ENCODE measurements around the gene KASH5.

Gene KASH5

DNA sequence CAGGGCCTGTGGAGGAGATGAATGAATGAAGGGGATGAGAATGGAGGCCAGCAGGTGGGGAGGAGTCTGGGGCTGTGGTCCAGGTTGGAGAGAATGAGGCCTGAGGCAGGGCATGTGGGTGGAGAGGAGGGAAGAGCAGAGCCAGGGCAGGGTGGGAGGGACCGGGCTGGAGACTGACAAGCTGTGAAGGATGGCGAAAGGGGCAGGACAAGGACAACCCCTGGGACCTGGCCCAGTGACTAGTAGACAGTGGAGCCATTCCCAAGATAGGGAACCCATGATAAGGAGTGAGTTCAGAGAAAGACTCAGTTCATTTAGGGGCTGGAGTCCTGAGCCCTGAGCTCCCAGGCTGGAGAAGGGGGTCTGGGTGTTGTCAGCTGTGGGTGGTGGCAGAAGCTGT, 32.2 kb downstream of the KASH5 start:
- in situ Hi-C loops (cut with MboI; ENCODE audit: low sequenced_read_pairs): no loop called here

DNA sequence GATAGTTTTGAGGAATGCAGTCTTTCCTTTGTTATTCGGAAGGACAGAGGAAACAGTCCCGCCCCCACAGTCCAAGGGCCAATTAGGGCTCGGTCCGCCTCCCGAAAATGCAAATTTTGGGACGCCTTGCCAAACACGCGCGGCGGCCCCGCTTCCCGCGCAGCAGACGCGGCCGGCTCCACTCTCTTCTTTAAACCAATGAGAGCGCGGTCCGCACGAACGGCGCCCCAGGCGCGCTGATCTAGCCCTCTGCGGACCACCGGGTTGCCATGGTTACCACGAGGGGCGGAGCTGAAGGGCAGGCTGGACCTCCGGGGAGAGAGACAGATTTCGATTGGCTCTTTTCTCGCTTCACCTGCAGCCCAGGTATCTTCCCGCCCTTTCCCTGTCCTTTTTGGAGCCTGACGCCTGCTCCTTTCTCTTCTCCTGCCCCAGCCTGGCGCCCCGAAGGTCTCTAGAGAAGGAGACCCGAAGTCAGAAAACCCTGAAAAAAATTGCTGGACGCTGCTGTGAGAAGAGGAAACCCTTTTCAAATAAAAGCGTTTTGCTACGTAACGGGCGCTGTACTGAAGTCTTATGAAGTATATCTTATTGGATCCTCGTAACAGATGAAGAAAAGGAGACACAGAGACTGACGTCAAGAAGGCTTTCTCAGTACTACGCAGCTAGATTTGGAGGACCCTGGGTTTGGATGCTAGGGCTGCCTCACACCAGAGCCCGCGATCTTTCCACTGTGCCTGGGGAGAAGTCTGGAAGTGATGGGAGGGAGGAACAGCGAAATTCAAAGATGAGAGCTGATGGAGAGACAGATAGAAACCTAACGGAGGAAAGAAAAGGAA, 33.2 kb downstream of the KASH5 start:
- in situ Hi-C loops (cut with MboI; ENCODE audit: low sequenced_read_pairs): no loop called here

GRCh38 chr19:49421878-49422202, 33.8 kb downstream of the KASH5 start:
- in situ Hi-C loops (cut with MboI; ENCODE audit: low sequenced_read_pairs): no loop called here

DNA sequence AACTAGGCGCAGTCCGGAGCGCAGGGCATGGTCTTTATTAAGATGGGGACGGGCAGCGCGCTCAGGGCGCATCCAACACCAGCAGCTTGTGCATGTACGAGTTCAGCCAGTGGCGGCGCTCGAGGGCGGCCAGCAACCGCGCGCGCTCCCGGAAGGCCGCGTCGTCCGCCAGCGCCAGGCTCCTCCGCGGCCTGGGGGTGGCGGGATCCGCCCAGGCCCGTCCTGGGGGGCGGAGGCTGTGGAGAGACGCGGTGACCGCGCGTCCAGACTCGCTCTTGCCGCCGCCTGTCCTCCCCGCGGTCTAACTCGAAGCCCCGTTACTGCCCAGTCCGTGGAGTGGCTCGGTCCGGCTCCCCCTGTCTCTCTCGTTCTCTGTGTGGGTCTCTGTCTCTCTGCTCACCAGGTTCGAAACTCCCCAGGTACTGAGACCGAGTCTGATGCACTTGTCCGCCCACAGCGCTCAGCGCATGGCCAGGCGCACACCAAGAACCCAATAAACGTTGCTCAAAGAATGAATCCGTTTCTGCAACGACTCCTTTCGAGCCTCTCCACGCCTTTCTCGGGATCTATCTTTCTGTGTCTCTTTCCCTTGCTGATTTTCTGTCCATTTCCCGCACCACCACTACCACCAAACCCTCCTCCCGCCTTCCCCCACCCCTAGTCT, 34.5 kb downstream of the KASH5 start:
- in situ Hi-C loops (cut with MboI; ENCODE audit: low sequenced_read_pairs): no loop called here

- in situ Hi-C loops (cut with MboI; ENCODE audit: low sequenced_read_pairs): no loop called here
Measured at GRCh38 chr19:49423071-49423984, 35.3 kb downstream of the KASH5 start, which contains the start of gene PTH2. Gene PTH2, minus strand, starts transcription at chr19:49423441. Its CDS starts 102 bp downstream, at chr19:49423339.

GRCh38 chr19:49423985-49424303, 35.9 kb downstream of the KASH5 start:
- in situ Hi-C loops (cut with MboI; ENCODE audit: low sequenced_read_pairs): no loop called here

GRCh38 chr19:49425178-49425577, 37.1 kb downstream of the KASH5 start, which contains the start of gene GFY:
Gene GFY, plus strand, starts transcription at chr19:49425388. Its CDS starts 1,043 bp downstream, at chr19:49426431.
- in situ Hi-C loops (cut with MboI; ENCODE audit: low sequenced_read_pairs): loop anchor here (5.0 kb wide), 1 partner anchor 33 kb away; no protein-coding TSS in a partner anchor

DNA sequence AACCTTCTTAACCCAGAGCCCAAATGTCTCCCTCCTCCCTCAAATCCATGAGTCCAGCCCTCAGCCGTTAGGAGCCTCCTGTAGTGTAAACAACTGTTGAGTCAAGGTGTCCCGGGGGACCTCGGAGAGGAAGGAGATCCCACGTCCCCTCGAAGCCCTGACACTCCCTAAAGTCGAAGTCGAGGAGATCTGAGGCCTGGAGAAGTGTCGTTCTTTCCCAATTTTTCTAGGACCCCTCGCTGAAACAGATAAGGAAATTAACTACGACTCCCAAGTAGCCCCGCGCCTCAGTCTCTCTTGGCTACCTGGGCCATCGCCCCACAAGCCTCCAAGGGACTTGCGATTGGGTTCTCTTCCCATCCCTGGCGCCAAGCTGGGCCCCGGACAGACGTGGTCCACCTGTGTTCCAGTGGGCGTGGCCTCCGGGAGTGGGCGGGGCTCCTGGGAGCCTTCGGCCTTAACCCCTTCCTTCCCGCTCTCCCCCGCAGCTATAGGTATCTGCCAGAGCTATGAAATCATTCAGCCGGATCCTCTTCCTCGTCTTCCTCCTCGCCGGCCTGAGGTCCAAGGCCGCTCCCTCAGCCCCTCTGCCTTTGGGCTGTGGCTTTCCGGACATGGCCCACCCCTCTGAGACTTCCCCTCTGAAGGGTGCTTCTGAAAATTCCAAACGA, 38.0 kb downstream of the KASH5 start:
- in situ Hi-C loops (cut with MboI; ENCODE audit: low sequenced_read_pairs): loop anchor here (5.0 kb wide), 1 partner anchor 34 kb away; no protein-coding TSS in a partner anchor

DNA sequence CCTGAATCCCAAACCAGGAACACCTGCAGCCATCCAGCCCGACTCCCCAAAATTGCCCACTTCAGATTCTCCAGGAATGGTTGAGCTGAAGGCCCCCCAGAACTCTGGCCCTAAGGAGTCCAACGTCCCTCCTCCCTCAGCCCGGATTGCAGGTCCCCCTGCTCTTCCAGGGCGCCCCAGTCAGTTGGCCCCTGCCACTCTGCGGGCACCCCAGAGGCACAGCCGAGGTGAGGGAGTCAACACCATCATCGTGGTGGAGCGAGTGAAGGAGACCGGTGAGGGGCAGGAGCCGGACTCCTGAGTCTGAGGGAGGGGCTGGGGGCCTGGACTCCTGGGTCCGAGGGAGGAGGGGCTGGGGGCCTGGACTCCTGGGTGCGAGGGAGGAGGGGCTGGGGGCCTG, 39.3 kb downstream of the KASH5 start:
- in situ Hi-C loops (cut with MboI; ENCODE audit: low sequenced_read_pairs): loop anchor here (5.0 kb wide), 1 partner anchor 35 kb away; no protein-coding TSS in a partner anchor

GRCh38 chr19:49427855-49428546, 40.0 kb downstream of the KASH5 start:
- in situ Hi-C loops (cut with MboI; ENCODE audit: low sequenced_read_pairs): loop anchor here (5.0 kb wide), 1 partner anchor 36 kb away; no protein-coding TSS in a partner anchor

DNA sequence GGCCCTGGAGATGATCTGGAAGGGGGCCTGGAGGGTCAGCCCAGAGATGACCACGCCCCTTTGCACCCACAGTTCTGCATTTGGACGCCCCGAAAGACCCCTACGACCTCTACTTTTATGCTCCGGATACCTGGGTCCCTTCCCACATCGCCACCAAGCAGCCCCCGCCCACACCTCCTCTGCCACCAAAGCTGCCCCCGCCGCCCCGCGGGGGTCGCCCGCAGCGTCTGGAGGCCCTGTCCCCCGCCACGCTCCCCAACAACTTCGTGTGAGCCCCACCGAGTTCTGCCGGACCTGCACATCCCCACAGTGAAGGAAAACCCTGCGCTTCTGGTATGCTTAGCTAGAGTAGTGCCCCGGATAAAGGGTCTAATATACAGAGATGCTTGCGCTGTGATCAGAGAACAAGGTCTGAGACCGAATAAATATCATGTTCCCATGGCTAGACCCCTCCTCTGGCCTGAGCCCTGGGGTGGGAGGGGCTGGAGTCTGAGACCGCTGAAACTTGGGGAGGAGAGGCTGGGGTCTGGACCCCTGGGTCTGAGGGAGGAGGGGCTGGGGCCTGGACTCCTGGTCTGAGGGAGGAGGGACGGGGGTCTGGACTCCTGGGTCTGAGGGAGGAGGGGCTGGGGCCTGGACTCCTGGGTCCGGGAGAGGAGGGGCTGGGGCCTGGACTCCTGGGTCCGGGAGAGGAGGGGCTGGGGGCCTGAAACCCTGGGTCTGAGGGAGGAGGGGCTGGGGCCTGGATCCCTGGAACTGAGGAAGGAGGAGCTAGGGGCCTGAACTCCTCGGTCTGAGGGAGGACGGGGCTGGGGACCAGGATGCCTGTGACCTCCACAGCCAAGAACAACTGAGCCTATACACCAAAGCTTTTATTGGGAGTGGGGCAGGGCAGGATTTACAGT, 40.8 kb downstream of the KASH5 start:
- in situ Hi-C loops (cut with MboI; ENCODE audit: low sequenced_read_pairs): loop anchor here (5.0 kb wide), 1 partner anchor 36 kb away; no protein-coding TSS in a partner anchor

DNA sequence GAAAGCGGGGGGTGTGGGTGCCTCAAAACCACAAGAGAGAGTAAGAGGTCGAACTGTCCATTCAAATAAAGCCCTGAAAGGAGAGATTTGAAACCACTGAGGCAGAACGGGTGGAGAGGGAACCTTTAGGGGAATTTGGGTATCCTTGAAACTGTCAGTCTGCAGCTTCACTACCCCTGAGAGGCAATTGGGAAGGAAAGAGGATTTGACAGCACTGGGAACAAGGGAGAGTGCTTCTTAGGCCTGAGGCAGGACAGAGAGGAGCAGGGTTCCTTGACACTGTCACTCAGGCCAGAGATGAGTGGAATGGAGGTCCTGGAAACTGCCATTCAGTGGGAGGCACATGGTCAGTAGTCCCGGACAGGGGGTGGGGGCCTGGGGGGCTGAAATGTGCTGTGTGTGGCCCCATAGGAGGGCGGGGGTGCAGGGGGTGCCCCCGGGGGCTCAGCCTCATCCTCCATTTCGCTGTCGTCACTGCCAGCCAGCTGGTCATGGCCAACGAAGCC, 42.2 kb downstream of the KASH5 start:
- in situ Hi-C loops (cut with MboI; ENCODE audit: low sequenced_read_pairs): no loop called here

DNA sequence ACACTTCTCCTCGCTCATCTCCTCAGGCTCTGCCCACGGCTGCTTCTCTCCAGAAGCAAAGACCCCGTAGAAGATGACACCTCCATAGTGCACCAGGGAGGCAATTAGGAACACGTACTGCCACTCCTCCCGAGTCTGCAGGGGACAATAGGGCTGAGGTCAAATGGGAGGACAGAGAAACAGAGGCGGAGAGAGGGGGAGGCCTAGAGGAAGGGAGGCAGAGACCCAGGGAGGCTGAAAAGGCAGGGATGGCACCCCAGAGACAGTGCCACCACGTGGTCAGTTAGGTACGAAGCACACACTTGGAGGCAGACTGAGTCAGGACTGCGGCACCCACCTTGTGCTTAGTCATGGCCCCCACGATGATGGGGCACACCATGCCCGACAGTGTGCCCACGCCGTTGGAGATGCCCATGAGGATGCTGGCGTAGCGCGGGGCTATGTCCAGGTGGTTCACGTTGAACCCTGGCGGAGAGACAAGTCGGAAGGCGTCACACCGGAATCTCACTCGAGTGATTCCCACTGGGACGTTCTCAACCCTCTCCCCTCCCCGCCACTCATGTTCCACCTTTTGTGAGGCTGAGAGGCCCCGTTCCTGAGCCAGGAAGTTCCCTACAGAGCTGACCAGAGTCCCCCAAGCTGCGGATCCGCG, 42.8 kb downstream of the KASH5 start:
- in situ Hi-C loops (cut with MboI; ENCODE audit: low sequenced_read_pairs): no loop called here

DNA sequence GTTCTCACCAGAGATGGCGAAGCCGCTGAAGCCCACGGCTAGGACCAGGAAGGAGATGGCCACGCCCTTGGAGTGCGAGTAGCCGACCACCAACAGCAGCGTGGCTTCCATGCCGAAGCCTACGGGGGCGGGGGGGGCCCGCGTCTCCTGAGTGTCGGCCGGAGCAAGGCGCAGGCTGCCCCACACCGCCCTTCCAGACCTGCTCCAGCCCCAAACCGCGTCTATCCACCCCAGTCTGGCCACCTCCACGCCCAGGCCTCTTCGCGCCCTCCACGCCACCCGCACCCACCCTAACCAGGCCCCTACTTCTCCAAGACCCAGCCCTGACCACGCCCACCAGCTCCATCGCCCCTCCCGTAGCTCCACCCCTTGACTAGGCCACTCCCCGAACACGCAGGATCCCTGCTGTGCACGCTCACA, 43.3 kb downstream of the KASH5 start:
- in situ Hi-C loops (cut with MboI; ENCODE audit: low sequenced_read_pairs): no loop called here

DNA sequence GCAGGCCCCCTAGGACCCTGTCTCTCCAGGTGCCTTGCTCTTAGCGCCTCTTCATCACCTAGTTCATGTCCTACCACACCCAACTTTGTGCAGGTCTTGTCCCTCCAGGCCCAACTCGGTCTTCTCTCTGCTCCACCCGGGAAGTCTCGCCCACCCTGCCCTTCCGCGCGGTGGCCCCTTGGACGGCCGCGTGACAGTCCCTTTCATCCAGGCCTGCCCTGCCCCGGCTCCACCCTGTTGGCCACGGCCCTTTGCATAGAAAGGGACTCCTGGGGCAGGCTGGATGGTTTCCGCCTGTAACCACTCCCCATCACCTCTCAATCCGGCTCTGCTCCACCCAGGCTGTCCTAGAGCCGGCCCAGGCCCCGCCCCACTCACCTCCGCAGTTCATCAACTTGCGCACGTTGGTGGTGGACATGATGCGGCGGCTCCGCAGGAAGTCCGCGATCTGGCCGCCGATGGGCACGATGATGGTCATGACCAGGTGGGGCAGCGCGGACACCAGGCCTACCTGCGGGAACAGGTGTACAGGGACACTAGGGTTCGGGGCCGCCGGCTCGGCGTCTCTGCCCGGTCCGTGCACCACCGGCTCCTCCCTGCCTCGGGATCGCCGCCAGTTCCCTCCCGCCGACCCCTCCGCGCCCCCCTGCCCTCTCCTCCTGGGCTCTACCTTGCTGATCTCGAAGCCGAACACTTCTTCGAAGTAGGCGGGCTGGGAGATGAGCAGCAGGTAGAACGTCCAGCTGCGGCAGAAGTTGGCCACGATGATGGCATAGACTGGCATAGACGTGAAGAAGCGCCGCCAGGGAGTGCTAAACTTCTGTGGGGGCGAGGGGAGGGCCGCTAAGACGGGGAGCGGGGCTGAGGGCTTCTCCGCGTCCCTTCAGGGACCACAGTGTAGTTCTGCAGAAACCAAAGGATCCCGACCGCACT, 44.4 kb downstream of the KASH5 start:
- in situ Hi-C loops (cut with MboI; ENCODE audit: low sequenced_read_pairs): no loop called here

- in situ Hi-C loops (cut with MboI; ENCODE audit: low sequenced_read_pairs): no loop called here
Measured at GRCh38 chr19:49433240-49433901, 45.3 kb downstream of the KASH5 start.
